Measurements from ENCODE around the gene DOCK4.

Gene DOCK4

DNA sequence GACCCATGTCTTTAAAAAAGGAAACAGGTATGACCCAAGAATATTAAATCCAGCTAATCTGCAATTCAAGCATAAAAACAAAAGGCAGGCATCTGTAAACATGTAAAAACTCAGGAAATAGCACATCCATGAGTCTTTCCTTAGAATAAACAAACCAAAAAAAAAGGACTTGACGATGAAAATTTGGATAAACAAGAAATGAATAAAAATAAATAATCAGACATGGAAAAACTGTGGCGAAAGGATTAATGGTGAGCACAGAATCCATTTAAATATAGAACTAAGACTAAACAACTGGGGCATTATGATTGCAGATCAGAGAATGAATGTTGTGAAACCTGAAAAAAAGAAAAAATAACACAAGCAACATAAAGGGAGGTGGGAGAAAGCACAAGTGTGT is 170.1 kb downstream of the DOCK4 start:
- no peak for DNase-seq

DNA sequence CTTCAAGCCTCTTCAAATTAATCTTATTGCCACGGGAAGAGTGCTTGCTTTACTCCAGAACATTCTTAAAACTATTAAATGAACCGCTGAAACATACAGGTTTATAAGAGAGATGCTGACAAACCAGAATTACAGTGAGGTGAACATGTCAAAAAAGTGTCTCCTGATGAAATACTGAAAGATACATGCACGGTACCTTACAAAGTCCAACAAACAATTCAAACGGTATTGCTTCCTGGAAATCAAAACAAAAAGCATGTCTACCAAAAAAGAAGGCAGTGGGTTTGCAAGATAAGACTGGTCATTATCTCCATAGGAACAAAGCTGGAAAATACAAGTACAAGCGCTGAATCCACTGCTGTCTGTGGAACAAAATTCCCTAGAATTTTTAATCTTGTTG is 174.5 kb downstream of the DOCK4 start:
- no peak for DNase-seq

DNA sequence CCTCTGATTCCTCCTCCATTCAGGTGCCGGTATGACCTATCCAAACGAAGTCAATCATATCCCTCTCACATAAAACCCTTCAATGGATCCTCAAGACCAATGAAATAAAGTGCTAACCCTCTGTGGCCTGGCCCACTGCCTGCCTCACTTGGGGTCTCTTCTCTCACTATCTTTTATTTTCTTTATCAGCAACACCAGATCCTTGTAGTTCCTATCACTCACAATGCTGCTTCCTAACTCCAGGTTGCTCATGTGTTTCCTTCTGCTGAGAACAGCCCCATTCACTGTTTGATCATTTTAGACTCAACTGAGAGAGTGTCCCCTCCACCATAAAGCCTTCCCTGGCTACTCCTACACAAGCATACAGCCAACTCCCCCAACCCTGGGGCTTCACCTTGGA is 180.6 kb downstream of the DOCK4 start:
- no peak for DNase-seq

DNA sequence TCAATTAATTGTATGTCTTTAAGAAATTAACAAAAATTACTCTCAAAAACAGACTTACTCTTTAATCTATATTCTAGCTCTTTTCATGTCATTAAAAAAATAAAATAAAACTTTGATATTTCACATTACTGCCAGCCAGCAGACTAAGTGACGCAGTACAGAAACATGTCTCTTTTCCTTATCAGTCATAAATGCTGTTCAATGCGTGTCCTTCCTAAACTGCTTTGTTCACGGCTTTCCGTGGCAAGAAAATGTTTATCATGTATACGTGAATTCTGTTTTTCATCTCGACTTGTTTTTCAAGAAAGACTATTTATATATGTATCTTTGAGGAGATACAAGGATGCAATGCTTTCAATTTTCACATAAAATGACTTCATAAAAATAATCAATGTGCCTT is 182.4 kb downstream of the DOCK4 start:
- DNase-seq: no peak

DNA sequence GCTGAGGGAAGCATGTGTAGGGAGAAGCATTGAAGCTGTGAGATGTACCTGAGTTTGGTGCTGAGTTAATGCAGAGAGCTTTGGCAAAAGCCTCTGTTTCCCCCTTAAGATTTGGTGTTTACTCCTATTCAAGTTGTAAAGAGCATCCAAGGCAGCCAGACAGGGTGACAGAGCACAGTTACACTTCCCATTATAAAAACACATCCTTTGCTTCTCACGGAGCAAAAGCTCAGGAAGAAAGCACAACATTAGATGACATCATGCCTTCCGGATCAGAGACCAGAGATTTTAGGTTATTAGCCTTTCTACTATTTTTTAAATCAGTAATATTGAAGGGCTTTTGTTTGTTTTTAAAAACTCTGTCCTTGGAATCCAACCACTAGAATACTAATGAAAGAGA is 182.9 kb downstream of the DOCK4 start:
- DNase-seq: no peak

DNA sequence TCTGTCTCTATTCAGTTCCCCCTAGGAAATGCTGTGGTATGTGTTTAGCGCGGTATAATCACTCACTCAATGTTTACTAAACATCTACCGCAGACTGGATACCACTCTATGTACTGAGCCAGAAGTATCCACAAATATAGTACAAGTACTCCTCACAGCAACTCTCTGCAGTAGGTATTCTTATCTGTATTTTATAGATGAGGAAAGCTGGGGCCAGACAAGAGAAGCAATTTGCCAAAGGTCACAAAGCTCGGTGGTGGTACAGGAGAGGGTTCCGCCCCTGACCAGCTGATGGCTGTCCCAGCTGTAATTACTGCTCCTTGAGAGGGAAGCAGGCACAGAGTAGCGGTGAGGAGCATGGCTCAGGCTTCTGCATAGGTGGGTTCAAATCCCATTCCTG is 184.1 kb downstream of the DOCK4 start:
- no peak for DNase-seq

DNA sequence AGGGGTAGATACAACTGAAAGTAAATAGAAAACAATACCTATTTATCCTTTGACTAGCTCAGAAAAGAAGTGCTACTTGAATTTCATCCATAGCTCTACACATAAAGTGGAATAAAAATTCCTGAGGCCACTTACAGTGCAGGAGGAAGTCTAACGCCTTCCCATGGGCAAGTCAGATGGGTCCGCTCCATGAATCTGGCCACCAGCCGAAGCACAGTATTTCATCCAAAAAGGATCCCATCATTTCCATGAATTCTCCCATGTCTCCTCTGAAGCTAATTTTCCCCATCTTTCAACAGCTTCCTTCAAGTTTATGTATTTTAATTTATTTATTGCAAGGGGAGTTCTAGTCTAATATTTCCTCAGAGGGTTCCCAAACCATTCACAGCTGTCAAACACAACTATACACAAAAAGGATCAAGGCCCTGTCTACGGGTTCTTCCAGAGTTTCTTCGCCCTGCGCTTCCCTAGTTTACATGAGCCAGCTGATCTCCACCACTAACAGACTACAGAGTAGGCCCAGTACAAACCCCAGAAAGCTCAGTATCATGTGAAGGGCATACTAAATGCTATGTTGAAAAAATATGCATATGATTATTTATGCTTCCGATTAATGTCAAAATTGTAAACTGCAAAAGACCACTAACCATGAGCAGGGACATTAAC is 184.7 kb downstream of the DOCK4 start:
- no peak for DNase-seq

DNA sequence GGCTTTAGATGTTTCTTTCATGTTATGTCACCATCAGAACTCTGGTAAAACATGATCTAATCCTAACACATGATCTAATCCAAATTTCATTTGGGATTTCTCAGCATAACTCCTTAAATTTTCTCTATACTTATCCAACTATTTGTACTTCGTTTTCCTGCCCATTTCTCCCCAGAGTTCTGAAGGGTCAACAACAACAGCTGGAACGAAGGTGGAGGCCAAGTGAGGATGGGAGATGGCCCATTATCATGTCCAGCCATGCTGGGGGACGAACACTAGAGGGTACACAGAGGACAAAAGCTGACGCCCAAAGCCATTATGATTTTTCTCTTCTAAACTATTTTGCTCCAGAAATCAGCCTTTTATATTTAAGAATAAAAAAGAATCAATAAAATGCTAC is 185.4 kb downstream of the DOCK4 start:
- no peak for DNase-seq

DNA sequence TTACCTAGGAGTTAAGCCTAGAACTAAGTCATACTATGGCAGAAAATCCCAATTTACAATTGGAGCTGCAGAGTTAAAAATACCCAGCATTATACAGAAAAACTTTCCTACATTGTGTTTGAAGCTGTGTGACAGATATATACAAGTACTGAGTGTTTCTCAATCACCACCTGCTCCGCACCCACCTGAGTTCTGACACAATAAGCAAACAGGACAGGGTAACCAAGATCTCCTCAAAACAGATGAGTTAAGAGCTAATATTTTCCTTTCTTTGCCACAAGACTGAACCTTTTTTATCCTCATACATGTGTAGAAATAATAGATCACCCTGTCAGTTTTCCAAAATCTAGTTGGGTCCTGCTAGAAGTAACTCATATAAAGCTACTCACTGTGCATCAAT is 186.3 kb downstream of the DOCK4 start:
- DNase-seq: no peak

DNA sequence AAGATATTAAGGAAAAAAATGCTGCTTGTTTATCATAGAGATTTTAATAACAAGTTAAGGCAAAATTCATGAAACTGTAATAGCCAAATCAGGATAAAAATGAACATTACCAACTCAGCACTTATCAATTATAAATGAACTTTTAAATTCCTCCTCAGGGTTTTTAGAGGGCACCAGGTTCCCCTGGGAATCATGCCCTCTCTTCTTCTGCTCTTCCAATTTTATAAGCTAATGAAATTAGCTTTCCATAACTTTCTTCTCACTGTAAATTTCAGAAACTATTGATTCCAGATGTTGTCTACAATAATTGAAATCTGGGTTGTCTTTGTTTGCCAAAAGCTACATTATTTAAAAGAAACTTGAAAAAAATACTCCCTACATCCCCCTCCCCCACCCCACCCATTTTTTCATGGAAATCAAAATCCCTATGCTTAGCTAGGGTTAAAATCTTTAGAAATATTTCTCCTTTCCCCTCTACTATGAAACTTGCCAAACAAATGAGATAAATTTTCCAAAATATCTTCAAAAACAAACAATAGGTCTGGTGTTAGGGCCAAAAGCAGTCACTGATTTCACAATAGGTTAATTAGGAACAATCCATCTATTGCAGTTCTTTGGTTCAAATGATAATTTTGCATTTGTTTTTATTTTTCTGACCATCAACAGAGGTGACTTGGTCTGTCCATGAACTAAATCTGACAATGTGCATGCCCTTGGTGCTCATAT is 187.7 kb downstream of the DOCK4 start:
- DNase-seq: no peak

DNA sequence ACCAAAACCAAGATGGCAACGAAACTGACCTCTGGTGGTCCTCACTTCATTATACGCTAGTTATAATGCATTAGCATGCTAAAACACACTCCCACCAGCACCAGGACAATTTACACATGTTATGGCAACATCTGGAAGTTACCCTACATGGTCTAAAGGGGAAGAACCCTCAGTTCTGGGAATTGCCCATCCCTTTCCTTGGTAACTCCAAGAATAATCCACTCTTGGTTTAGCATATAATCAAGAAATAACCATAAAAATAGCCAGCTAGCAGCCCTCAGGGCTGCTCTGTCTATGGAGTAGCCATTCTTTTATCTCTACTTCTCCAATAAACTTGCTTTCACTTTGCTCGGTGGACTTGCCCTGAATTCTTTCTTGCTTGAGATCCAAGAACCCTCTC is 191.1 kb downstream of the DOCK4 start:
- no peak for DNase-seq

DNA sequence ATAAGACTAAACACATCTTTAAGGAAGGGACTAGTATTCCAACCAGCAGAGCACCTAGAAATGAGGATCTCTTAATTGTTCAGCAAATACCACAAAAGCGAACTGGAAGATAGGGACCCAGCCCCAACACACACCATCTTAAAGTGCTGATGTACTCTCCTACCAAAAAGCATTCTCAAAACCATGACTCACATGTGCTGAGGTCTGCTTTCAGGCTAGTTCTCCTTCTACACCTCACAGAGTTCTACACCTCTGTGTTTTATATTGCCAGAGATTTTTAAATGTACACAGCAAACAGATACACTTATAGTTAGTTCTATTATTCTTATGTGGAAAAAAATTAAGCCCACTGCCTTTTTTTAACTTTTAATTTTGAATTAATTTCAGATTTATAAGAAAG is 191.9 kb downstream of the DOCK4 start:
- DNase-seq: no peak

DNA sequence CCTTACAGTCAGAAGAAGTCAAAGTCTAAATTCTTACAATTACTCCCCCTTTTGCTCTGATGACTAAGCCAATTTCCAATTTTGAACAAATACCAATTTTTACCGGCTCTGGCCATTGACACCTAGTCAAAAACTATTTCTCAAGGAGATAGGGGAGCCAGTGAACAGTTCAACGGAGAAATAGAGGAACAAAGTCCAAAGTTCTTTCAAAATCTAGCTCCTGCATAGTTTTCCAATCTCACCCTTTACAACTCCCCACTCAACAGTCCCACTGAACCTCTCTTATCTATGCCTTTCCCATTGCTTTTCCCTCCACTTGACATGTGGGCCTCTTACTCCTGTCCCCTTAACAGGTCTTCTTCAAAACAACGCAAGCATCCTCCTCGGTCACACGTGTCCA is 192.9 kb downstream of the DOCK4 start:
- no peak for DNase-seq

DNA sequence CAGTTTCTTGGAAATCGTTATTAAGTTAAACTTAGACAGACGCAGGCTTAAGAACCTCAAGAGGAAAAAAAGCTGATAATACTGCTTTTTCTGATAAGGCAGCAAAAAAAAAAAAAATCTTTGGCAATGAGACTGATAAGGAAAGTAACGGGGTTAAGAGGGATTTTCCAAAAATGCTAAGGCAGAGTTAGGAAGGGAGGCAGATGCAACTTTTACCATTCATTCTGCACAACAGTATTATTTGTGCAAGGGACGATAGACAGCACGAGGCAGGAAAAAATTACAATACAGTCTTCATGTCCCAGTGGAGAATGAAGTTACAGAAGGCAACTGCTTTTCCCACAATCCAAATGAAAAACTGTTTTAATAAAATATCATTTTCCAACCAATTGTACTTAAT is 194.0 kb downstream of the DOCK4 start:
- DNase-seq: no peak

DNA sequence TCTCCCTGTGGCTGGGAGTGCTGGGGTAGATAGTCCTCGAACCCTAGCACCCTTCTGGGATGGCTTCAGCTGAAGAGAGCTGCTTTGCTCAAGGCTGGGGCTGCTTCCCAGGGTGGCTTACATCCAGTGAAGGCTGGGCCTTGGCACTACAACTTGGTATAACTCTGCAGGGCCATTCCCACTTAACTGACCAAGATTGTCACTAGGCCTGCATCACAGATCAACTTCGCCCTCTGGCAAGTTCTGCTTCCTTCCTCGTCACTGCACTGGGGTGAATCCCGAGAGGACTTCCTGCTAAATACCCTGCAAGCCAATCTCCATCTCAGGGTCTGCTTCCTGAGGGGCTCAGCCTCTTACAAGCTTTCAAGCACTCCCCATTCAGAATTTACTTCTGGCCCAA is 195.2 kb downstream of the DOCK4 start:
- no peak for DNase-seq

DNA sequence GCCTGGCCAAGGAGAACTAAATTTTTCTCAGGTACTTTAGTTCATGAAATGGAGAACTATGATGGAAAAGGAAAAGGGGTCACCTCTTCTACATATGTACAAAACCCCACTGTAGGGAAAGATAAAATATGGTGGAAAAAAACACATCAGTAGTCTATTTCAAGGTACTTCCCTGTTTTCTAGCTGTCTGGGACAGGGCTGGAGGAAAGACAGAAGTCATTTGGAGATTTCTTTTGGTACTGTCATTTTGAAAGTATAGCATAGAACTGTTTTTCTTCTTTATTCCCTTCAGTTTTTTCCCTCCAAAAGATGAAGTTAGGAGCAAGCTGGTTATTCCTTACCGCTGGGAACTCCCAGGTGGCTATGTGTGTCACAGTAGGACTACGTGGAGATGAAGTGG is 196.1 kb downstream of the DOCK4 start:
- DNase-seq: no peak

DNA sequence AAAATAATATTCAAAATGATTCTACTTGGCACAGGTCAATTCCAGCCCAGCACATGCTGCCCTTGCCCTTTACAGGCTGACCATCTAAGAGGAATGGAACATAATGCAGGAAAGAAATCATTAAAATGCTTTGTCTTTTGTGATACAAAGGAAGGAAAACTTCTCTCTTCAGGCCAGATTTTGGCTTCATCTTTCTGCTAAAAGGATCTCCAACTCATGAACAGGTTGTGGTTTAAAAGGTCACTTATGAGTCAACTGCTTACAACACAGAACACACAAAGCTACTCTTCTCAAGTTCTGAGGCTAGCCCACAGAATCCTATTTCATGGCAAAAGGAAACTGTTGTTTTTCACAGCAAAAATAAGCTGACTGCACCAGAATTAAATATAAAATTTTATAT is 197.1 kb downstream of the DOCK4 start:
- no peak for DNase-seq

DNA sequence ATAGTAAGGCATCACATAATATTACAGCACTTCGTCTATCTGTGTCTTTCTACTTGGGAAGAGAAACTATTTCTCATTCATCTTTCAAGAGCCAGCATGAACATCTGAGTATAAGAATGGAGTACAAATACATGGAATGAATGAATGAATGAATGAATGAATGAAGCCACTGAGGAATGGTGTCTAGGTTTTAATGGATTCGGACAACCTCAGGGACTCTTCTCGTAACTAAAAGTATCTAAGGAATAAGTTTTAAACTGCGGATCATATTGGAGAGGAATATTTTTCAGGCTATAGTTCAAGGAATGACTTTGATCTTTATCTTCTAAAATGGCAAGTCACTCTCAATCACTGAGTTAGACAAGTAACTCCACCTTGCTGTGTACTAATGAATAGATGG is 199.0 kb downstream of the DOCK4 start:
- no peak for DNase-seq

DNA sequence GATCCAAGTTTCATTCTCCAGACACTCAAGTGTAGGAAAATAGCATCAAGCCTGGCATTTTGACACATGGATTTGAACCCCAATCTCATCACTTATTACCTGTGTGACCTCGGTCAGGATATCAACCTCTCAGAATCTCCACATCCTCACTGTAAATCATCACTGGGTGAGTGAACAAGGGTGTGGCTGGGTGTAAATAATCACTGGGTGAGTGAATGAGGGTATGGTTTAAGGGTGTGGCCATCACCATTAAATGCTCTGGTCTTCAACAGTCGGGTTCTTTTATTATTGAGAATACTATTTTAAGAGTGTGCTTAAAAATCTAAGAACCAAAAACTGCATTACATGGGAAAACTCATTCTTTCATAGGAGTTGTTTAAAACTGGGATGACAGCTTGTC is 200.1 kb downstream of the DOCK4 start:
- DNase-seq: no peak

DNA sequence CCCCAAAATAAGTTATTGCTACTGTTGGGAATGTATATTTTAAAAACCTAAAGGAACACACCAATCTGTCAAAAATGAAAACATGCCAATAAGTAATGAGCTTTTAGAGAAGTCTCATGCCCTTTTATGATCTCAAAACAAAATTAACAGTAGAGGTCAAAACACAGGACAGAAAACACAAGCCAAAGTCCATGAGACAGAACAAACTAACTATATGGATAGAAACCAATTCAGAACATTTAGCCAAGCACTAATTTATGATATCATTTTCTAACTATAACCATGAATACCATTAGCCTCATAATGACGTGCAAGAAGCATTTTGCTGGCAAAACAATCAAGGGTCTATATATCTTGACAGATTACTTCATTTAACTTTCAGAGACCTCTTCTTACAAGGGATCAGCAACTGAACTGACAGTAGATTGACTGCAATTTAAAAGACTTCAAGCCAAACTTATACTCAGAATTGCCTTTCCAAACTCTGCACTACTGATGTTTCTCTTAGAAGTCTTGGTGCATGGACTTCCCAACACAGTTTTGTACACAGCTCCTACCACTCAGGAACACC is 200.9 kb downstream of the DOCK4 start:
- no peak for DNase-seq

DNA sequence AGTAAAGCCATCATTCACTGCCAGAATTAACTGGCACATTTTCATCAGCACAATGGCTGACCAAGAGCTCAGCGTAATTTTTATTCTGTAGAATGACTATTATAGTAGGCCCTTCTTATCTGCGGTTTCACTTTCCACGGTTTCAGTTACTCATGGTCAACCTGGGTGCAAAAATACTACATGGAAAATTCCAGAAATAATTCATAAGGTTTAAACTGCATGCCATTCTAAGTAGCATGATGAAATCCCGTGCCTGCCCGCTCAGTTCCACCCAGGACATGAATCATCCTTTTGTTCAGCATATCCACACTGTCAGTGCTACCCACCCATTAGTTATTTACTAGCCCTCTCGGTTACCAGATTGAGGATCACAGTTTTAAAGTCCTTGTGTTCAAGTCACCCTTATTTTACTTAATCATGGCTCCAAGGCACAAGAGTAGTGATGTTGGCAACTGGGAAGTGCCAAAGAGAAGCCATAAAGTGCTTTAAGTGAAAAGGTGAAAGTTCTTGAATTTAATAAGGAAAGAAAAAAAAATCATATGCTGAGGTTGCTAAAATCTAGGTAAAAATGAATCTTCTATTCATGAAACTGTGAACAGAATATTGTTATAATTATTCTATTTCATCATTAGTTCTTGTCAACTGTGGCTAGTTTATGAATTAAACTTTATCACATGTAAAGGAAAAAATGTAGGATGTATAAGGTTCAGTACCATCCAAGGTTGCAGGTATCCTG is 204.9 kb downstream of the DOCK4 start:
- no peak for DNase-seq

DNA sequence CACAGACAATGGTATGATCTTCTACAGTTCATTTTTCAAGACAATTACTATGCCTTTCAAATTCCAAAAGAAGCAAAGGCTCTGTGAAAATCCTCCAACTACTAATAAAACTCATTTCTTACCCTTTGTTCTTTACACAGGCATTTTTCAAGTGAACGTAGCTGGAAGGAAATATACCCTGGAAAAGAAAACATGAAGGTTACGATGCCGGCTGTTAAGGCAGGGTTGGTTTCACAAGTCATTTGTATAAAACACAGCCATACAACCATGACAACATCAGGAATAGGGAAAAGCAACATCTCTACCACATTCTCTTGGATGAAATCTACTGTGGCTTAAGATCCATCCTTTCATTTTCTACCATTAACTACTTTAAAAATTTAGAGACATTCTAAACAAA is 207.9 kb downstream of the DOCK4 start:
- DNase-seq: no peak

DNA sequence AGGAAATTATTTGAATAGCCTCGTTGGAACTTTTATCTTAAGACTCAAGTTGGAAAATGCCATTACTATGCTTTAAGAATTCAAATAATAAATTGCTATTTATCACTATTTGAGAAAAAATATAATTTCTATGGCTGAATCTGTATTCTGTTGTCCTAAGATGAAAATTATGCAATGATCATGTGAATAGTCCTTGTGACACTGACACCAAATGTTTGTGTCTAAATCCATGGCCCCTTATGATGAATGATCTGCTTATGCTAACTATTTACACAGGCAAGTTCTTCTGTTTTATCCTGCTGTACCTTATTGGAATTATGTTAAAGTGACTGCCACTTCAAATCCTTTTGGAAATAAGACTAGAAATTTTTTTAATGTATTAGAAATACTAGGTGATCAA is 208.7 kb downstream of the DOCK4 start:
- no peak for DNase-seq

DNA sequence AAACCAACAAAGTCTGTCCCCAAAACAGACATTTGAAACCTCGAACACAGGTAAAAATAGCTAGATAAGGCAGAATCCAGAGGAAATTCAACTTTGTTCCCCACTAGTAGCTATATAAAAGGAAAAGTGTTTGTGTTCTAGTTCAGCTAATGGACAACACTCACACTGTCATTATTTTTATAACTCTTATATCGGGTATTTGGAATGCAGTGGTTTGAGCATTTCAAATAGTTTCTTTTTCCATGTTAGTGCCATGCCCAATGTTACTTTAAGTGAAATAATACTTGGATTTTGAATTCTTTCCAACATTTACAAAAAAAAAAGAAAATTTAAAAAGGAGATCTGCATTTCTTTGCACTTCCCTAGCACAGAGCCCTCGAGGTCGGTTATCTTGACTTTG is 213.6 kb downstream of the DOCK4 start:
- no peak for DNase-seq

All from SHP77 treated with DMSO at 0.1 percent for 48 hours (cell line).